Measurements from ENCODE around the gene ASB10.

The ASB10 gene

DNA sequence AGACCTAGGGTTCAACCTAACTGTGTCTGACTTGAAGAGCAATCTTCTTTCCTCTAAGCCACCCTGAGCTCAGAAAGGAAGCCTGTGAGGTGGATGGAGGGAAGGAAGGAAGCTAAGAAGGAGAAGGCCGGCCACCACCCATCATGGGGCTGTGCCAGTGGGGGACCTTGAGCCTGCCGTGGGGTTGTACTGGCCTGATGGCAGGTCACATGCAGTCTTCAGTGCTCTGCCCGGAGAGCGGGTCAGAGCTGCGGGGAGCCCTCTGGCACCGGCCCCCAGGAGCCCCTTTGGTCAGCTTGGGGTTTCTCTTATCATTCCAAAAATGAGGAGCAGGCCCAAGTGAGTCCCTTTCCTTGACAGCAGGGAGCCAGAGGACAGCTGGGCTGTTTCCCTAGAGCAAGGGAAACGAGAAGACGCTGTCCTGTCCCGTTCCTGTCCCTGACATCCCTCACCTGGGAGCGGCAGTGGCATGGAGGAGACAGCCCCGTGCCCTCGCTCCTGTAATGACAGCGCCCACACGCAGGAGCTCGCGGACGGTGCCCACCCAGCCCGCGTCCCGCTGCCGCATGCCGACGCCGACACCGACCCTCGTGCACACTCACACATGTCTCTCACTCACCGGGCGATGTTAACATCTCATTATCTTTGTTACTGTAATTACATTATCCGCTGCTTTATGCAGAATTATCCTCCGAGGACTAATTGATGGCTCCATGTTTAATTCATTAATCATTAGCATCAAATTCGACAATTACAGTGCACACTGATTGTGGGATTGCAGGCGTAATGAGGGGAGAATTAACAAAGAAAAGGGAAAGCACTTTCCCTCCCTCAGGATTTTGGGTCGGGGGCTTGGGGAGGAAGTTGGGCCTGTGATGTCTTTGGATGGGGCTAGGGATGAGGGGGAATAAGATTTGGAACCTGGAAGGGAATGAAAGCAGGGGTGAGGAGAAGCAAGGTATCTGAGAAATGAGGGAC, 50.9 kb downstream of the ASB10 start:
- DNase-seq (ENCODE audit: low read depth): no peak

DNA sequence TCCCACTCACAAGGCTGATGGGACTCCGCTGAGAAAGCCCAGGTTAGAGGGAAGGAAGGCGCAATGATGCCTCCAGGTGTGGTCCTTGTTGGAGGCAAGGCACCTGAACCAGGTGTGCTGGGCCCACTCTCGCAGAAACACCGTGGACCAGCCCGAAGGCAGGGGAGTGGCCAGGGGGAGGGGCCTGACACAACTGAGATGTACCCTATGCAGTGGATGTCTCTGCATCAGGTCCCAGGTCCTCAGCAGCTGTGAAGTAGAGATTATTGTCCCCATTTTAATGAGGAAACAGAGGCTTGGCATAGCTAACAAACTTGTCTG, 51.6 kb downstream of the ASB10 start:
- no peak for DNase-seq (ENCODE audit: low read depth)

DNA sequence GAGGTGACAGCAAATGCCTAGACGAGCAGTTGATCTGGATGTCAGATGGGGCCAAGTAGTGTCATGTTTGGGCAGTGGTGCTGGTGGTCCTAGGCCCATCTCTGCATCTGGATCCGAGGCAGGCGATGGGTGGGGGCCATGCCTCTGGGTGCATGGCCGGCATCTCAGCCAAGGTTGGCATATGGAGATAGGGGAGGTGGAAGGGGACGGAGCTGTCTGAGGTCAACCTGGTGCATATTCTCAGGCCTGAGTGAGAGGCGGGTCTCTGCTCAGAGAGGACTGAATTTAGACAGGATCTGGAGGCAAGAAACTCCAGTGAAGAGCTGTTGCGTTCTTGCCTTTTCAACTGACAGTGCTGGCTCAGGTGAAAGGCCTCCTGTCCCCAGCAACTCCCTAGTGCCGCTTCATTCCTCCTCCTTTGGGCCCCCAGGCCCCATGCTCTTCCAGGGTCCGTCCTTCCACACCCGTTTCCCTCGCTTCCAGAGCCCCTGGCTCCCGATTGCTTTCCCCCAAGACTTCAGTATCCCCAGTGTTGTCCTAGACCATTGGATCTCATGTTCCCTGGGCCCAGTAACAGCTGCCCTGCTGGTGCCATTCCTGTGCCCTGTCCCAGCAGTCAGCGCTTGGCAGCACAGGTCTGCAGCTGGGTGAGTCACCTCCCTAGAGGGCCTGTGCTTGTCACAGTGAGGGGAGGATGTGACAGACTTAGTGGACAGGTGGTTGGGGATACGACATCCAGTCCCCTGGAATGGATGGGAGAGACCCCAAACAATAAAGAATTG, 52.1 kb downstream of the ASB10 start:
- no peak for DNase-seq (ENCODE audit: low read depth)

DNA sequence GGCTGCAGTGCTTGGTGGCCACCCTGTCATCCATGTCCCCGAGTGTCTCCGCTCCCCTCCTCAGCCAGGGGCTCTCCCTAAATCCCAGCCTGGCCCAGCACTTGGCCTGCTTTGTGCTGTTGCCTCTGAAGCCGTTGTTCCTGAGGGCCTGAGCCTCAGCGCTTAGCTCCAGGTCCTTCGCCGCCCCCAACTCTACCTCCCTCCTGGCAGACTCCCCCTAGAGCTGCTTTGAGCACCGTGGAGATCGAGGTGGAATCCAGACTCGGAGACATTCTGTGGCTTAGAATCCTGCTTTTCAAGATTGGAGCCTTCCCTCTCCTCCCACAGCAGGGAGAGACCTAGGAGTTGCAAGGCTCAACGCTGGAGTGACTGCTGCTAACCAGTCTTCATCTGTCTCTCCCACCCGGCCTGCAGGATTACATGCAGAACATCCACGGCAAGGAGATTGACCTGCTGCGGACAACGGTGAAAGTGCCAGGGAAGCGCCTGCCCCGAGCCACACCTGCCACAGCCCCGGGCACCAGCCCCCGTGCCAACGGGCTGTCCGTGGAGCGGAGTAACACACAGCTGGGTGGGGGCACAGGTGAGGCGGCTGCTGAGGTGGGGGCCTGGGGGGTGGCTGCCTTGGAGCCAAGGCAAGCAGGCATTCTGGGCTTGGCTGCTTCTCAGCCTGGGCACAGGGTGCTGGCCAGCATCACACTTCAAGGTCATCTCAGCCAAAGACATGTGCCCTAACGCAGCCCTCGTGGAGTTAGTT, 52.9 kb downstream of the ASB10 start:
- DNase-seq (ENCODE audit: low read depth): no peak

DNA sequence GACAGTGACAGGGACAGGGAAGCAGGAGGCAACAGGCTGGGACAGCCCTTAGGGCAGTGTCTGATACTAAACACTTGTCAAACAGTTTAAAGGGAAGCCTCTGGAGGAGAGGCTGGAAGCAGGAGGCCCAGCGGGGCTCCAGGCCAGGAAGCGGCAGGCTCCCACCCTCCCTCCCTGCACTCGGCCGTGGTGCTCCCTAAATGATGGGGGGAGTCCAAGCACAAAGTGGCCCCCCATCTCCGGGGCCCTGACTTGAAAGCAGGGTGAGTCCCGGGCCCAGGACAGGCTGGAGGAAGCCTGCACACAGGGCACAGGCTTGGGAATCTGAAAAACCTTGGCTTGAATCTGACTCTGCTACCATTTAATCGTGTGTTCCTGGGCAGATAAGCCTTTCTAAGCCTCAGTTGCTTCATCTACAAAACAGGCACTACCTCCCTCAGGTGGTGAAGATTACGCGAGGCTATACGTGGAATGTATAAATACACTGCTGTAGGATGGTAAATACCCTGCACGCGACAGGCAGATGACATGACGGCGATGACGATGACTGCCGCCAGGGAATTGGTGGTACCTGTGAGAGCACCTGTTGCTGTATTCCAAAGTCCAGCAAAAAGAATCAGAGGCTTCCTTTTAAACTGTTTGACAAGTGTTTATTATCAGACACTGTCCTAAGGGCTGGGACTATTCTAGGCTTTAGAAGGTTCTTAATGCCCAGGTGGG, 53.6 kb downstream of the ASB10 start:
- no peak for DNase-seq (ENCODE audit: low read depth)

DNA sequence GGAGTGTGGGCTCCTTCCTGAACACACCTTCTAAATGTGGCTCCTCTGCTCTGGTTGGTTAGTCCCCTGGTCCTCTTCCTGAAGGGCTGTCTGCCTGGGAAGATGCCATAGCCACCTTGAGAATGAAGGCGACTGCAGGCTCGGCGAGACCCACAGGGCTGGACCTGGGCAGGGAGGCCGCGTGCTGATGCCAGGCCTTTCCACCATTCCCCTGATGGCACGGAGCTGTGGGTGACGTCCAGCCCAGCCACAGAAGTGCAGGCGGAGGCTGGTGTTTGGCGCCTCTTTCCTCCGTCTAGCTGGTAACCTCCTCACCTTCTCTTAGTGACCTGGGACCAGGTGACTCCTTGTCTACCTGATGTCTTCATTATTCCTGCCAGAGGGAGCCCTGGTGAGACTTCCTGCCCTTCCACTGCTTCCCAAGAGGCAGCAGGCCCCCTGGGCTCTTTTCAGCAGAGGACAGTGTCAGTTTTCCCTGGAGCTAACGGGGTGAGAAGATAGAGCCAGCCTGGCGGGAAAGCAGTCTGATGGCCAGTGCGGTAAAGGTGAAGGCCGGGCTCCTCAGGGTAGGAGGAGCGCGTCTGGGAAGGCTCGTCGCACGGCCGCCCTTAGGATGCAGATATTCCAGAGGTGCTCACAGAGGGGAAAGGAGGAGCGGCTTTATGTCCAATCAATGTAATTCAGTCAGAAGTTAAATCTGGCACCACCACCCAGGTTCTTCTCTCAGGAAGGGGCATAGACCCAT, 54.4 kb downstream of the ASB10 start:
- no peak for DNase-seq (ENCODE audit: low read depth)

DNA sequence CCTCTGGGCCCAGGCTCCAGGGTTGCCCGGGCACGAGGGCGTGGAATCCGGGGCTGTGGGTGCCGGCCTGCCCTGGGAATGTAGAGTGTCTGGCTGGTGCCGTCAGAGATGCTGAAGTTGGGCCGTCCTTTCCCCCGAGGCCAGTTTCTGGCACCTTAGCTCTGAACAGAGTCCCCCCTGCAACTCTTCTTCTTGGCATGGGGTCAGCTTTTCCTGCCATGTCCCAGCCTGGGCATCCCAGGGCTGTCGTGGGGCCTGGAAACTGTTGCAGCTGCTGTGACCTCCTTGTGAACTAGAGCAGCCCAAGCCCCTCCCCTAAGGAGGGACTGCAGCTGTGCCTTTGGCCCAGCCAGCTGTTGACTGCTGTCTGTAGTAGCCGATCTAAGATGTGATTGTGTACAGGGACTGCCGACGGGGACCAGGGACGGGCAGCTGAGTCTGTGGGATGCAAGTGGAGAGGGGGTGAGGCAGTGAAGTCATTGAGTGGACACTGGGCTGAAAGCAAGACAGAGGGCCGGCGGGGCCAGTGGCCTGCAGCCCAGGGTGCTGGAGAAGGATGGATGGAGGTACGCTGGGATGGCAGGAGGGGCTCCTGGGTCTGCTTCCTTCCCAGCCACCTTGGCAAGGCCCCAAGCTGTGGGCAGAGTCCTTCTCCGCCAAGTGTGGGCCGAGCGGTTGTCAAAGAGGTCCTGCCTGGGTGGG, 55.3 kb downstream of the ASB10 start:
- DNase-seq (ENCODE audit: low read depth): no peak

DNA sequence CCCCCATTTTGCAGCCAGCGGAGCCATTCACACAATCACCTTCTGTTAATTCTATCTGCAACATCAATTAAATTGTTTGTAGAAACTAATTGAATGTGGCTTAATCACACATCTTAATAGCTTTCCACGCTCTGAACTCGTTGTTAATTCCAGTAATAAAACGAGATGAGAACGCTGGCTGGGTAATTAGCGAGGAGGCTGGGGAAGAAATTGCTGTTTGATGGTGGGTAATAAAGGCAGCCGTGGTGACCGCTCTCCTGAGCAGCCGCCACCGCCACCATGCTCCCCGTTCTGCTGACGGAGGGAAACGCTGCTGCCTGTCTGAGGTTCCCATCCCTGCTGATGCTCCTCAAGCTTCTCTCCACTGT, 55.8 kb downstream of the ASB10 start:
- no peak for DNase-seq (ENCODE audit: low read depth)

DNA sequence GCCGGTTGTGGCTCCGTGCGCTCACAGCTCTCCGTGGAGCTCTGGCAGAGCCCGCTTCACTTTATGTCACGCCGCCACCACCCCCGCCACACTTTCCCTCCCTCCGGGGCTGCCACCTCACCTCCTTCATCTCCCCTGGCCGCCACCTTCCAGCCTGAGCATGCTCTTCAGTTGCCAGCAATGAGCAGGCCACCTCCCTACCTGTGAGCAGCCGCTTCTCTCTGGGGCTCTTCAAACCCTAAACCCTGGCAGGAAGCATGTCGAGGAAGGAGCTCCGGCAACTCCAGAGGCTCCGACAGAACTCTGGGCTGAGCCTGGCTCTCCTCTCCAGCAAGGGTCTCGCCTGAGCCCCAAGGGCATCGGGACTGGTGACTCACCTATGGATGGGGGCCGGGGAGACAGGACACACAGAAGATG, 56.3 kb downstream of the ASB10 start:
- DNase-seq (ENCODE audit: low read depth): no peak

DNA sequence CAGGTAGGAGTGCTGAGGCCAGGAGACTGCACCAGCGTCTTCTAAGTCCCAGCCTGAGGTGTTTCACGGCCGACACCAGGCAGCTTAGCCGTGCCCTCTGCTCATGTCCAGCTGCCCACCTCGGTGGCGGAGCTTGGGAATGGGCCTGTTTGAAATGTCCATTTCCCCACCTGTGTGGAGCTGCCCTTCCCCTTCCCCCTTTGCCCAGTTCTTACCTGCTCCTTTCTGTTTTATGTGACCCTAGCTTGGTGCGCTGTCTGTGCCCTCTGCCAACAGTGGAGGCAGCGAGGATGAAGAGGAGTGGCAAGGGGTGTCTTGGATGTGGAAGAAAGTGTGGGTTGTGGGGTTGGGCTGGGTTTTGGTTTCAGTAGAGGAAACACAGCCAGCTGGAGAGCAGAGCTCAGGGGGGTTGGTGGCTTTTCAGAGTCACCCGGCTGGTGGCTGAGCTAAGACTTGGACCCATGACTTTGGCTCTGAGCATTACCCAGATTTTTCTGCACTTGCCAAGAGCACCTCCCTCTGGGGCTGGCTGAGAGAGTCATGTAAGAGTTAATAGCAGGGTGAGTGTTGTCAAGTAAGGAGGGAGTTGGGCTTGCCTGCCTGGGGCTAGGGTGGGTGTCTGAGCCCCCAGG, 57.0 kb downstream of the ASB10 start:
- no peak for DNase-seq (ENCODE audit: low read depth)

DNA sequence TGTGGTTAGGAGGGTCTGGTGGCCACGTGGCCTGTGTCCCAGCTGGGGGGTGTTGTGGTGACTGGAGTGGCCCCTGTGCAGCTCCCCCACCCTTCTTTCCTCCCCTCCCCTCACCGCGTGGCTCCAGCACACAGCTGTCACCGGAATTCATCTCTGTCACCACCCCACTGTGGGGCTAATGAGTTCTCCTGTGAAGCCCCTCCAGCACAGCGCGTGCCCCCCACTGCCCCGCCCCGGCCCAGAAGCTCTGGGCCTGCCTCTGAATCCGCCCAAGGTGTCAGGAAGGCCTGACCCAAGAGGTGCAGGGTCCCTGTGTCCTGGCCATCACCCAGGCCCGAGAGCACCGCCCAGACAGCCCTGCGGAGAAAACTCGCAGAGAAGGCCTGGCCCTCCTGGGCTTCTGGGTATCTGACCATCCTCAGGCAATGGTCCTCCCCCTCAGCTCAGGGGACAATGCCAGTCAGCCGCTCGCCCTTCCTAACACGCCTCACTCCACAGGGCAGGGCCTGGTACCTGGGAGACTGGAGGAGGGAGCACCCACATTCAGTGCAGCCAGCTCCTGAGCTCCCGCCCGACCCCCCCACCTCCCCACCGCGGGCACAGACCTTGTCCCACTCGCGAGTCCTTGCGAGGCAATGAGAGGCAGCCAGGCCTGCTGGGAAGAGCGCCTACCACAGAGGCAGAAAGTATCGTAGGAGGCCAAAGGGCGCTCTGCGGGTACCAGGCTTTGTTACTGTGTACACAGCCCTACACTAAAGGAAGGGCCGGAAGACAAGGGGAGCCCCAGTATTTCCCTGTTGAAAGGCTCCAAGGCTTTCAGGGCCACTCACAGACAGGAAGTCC, 57.7 kb downstream of the ASB10 start:
- no peak for DNase-seq (ENCODE audit: low read depth)

DNA sequence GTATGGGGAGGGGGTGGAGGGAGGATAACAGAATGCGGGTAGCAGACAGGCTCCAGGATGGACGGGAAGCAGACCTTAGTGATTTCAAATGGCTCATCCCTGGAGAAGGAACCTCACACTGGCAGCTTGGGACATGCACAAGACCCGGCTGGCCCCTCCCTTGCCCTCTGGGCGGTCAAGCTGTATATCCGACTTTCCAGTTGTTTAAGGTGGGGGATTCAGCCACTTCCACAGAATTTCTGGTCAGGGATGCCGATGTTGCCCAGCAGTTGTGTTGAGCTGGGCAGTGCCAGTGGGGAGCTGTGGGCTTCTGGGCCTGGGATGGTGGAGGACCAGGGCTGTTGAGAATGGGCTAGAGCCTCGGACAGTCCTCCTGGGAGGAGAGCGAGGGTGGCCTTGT, 58.3 kb downstream of the ASB10 start:
- no peak for DNase-seq (ENCODE audit: low read depth)

DNA sequence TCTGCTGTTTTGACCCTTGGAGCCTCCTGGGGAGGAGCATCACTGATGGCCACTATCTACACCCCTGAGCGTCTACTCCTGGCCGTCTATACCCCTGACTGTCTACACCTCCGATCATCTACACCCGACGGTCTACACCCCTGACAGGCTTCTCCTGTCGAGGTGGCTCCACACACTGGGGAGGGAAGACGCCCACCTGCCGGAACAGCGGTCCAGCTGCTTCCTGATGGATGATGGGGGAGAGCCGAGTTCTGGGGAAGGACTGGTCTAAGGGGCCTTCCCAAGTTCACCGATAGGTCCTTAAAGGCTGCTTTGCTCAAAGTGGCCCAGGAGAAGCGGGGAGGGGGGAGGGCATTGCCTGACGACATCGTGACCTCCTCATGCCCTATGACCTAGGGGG, 58.9 kb downstream of the ASB10 start:
- no peak for DNase-seq (ENCODE audit: low read depth)

DNA sequence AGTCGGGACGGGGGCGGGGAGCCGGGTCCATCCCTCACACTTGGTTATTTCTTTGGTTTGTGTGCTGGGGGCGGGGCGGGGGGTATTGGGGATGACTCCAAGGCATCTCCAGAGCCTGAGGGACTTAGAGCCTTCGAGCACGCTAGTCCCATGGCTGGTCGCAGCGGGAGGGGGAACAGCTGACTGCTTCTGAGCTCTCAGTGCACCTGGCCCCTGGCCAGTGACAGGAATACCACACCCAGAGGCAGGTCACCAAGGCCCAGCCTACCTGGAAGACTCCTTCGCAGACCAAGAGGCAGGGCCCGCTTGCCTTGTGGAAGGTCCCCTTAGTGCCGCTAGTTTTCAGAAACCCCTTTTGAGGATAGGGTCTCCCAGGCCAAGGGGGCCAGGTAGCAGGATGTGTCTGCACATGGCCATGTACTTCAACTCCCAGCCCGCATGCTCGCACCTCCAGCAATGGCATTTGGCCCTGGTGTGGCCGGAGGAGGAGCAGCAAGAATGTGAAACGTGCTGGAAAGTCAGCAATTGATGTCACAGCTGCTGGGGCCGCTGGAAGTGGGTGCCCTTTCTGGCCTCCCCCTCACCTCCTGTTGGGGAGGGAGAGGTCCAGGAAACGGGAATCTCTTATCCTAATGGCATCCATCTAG, 60.4 kb downstream of the ASB10 start:
- DNase-seq (ENCODE audit: low read depth): no peak

DNA sequence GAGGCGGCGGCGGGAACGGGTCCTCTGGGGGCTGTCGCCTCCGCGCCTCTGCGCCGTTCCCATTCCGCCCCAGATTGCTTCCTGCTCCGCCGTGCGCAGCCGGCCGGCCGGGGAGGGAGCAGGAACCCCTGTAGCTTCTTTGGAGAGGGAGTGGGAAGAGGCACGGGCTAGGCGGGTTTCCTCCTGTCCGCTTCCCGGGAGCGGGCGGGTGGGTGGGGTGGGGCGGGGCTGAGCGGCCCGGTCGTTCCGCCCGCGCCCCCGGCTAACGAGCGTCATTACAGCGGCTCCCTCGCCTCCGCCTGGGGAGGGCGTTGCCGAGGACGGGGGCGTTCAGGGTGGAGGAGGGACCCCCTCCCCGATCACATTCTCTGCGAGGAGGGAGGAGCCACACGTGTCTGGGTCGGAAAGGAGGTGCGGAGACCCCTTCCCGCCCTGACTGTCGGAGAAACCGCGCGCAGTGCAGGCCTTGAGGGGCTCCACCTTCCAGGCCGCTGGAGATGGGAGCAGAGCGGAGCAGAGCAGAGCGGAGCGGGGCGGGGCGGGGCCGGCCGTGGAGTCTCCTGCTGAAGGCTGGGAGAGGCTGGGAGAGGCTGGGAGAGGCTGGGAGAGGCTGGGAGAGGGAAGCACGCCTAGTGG, 61.1 kb downstream of the ASB10 start:
- DNase-seq (ENCODE audit: low read depth): no peak
